SU-DHL-6 (cell line): Measurements from ENCODE around the gene APOBEC4.
"Not testable (repeated sequence)": the region's sequence is repeated elsewhere in the genome, so short reads cannot be mapped to it uniquely, and the experiment has no call there.

Experiments
- H2AFZ ChIP-seq: fragments of 200-600 bp; sonication (generic); 2 replicates; pipeline ENCODE4 v1.6.1; 2014; ENCODE audit warnings: low read depth, mild to moderate bottlenecking, moderate library complexity, mixed read lengths, antibody characterized with exemption, low read length; ENCODE audit not compliant: severe bottlenecking
- H3F3A ChIP-seq: fragments of 200-600 bp; shearing (Covaris generic); 2 replicates; pipeline ENCODE4 v1.6.0; 2016; ENCODE audit warnings: antibody characterized with exemption, mild to moderate bottlenecking; ENCODE audit not compliant: insufficient read depth
- H3K27ac ChIP-seq: fragments of 200-600 bp; sonication (generic); 2 replicates; pipeline ENCODE4 v1.5.1; 2016; ENCODE audit warnings: low read depth, mild to moderate bottlenecking, low read length, moderate library complexity, mixed read lengths
- H3K27me3 ChIP-seq: fragments of 200-600 bp; sonication (generic), shearing (Covaris generic); 2 replicates; pipeline ENCODE4 v1.6.0; 2014; ENCODE audit warnings: mild to moderate bottlenecking, low read length
- H3K36me3 ChIP-seq: fragments of 200-600 bp; sonication (generic); 2 replicates; pipeline ENCODE4 v1.6.1; 2014; ENCODE audit warnings: mild to moderate bottlenecking, low read length, mixed read lengths
- H3K4me2 ChIP-seq: fragments of 300-600, 200-600 bp; shearing (Covaris generic), sonication (generic); 2 replicates; pipeline ENCODE4 v1.6.0; 2014; ENCODE audit warnings: low read length, low read depth, mild to moderate bottlenecking; ENCODE audit not compliant: poor library complexity, severe bottlenecking
- H3K4me3 ChIP-seq: fragments of 200-600 bp; sonication (generic); 2 replicates; pipeline ENCODE4 v1.5.1; 2014; ENCODE audit warnings: antibody characterized with exemption, low read length, mild to moderate bottlenecking, mixed read lengths; ENCODE audit not compliant: insufficient read depth, poor library complexity, severe bottlenecking
- H3K79me2 ChIP-seq: fragments of 200-600 bp; sonication (generic); 2 replicates; pipeline ENCODE4 v1.6.1; 2014; ENCODE audit warnings: mild to moderate bottlenecking, low read length, moderate library complexity; ENCODE audit not compliant: insufficient read depth
- H3K9ac ChIP-seq: fragments of 200-600 bp; sonication (generic); 2 replicates; pipeline ENCODE4 v1.7.0; 2014; ENCODE audit warnings: mild to moderate bottlenecking, low read length
- H3K9me2 ChIP-seq: fragments of 200-600 bp; sonication (generic); replicated peaks from 2 replicates; pipeline ENCODE4 v1.6.1; 2014; ENCODE audit warnings: low read length; ENCODE audit not compliant: insufficient read depth
- H3K9me3 ChIP-seq: fragments of 200-600 bp; sonication (generic); 2 replicates; pipeline ENCODE4 v1.6.1; 2014; ENCODE audit warnings: low read length, mixed read lengths; ENCODE audit not compliant: insufficient read depth
- H4K20me1 ChIP-seq: fragments of 200-600 bp; sonication (generic); 2 replicates; pipeline ENCODE4 v1.6.1; 2014; ENCODE audit warnings: low read depth, mild to moderate bottlenecking, antibody characterized with exemption, low read length, moderate library complexity, mixed read lengths
- EZH2phosphoT487 ChIP-seq: fragments of 200-600 bp; sonication (generic), shearing (Covaris generic); conservative IDR thresholded peaks from 2 replicates; pipeline ENCODE4 v1.6.1; 2018; ENCODE audit warnings: mild to moderate bottlenecking, antibody characterized with exemption, low read length, moderate library complexity, mixed read lengths
- TF ChIP-seq, protein P1 (sequence below): fragments of 200-600 bp; sonication (generic); IDR thresholded peaks from one replicate; pipeline ENCODE4 v1.5.1; 2017; ENCODE audit warnings: antibody characterized with exemption, mild to moderate bottlenecking, low read length, moderate library complexity; ENCODE audit not compliant: insufficient read depth, poor library complexity, severe bottlenecking

The APOBEC4 gene

DNA sequence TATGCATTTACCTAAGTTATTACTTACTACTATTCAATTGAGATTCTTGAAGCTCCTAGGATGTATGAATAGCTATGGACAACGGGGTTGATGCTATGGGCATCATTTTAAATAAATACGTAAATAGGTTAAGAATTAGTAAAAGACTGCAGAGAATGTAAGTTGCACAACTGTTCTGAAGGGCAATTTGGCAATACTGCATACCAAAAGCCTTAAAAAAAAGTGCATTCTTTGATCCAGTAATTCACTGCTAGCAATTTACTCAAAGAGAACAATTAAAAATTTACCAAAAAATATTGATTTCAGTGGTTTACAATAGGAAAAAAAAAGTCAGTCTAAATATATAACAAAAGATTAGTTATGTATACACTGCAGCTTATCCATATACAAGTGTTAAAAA is 21.0 kb downstream of the APOBEC4 start:
- Histone ChIP-seq H3K4me3 (no peak overlapping the region), H3K79me2 (peaks cover 44% of the 10 kb centered on the region), H3F3A (peaks cover 30% of the 10 kb centered on the region), H3K27ac (no peak overlapping the region), H4K20me1 (peaks cover 30% of the 10 kb centered on the region), H3K4me2 (peak overlapping the region; percentile 80), H3K27me3 (no peaks in the 10 kb centered on the region), H3K9ac (no peak overlapping the region), H3K9me3 (no peaks in the 10 kb centered on the region), H3K36me3 (peaks cover 44% of the 10 kb centered on the region), H2AFZ (no peak overlapping the region), H3K9me2 (no peaks in the 10 kb centered on the region)
- TF ChIP-seq, protein P1, sequence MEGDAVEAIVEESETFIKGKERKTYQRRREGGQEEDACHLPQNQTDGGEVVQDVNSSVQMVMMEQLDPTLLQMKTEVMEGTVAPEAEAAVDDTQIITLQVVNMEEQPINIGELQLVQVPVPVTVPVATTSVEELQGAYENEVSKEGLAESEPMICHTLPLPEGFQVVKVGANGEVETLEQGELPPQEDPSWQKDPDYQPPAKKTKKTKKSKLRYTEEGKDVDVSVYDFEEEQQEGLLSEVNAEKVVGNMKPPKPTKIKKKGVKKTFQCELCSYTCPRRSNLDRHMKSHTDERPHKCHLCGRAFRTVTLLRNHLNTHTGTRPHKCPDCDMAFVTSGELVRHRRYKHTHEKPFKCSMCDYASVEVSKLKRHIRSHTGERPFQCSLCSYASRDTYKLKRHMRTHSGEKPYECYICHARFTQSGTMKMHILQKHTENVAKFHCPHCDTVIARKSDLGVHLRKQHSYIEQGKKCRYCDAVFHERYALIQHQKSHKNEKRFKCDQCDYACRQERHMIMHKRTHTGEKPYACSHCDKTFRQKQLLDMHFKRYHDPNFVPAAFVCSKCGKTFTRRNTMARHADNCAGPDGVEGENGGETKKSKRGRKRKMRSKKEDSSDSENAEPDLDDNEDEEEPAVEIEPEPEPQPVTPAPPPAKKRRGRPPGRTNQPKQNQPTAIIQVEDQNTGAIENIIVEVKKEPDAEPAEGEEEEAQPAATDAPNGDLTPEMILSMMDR: no peak
- TF ChIP-seq EZH2phosphoT487: no peak

- Histone ChIP-seq H3K9me2 (no peaks in the 10 kb centered on the region), H3K4me2 (no peak overlapping the region), H3K4me3 (no peak overlapping the region), H3K27ac (no peak overlapping the region), H3K9ac (no peak overlapping the region), H4K20me1 (peaks cover 30% of the 10 kb centered on the region), H3K9me3 (no peaks in the 10 kb centered on the region), H3K36me3 (peaks cover 49% of the 10 kb centered on the region), H2AFZ (no peak overlapping the region), H3K27me3 (no peaks in the 10 kb centered on the region), H3K79me2 (peaks cover 44% of the 10 kb centered on the region), H3F3A (peaks cover 30% of the 10 kb centered on the region)
- TF ChIP-seq, protein P1: no peak
- TF ChIP-seq EZH2phosphoT487: no peak
Observed at GRCh38 chr1:183630748-183631147, 22.4 kb downstream of the APOBEC4 start.

- no peak for TF ChIP-seq EZH2phosphoT487
- TF ChIP-seq, protein P1: no peak
- Histone ChIP-seq H3K4me3 (no peak overlapping the region), H3K9me2 (no peaks in the 10 kb centered on the region), H3F3A (peaks cover 19% of the 10 kb centered on the region), H3K9me3 (no peaks in the 10 kb centered on the region), H4K20me1 (peaks cover 30% of the 10 kb centered on the region), H3K9ac (no peak overlapping the region), H3K4me2 (no peak overlapping the region), H3K27me3 (no peaks in the 10 kb centered on the region), H3K79me2 (peaks cover 25% of the 10 kb centered on the region), H2AFZ (no peak overlapping the region), H3K27ac (no peak overlapping the region), H3K36me3 (peaks cover 49% of the 10 kb centered on the region)
Observed at GRCh38 chr1:183628537-183628936, 24.6 kb downstream of the APOBEC4 start.

DNA sequence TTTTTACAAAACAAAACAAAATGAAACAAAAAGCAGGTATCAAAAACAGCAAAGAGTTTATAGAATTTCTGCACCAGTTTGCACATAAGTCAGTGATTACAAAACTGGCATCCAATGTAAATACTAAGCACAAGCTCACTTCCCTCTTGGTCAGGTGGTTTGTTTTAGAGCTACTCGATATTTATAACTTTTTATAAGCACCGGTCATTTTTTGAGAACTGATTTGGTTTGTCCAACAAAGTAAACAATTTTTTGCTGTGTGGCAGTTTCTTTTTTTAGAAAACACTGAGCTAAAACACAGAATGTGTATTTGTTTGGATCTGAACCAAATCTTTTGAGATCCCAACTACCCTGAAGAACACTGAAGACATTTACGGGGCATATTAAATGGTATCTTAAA is 26.9 kb downstream of the APOBEC4 start:
- Histone ChIP-seq H3K36me3 (peaks cover 32% of the 10 kb centered on the region), H3F3A (peaks cover 12% of the 10 kb centered on the region; the same call in 1 of the 2 replicates), H4K20me1 (peaks cover 10% of the 10 kb centered on the region)
- not testable (repeated sequence) for H3K79me2 ChIP-seq, H3K9me2 ChIP-seq, H3K4me3 ChIP-seq, H3K9ac ChIP-seq, H3K4me2 ChIP-seq, H3K27me3 ChIP-seq, H2AFZ ChIP-seq, H3K9me3 ChIP-seq, H3K27ac ChIP-seq
